ENCODE data around the gene RRP15.
A peak's percentile ranks its signal among the peaks of the same experiment; 100 is the strongest.

The RRP15 gene

GRCh38 chr1:218257371-218257770 lies 27.7 kb upstream of the RRP15 start:
- H3K4me1 ChIP-seq (ENCODE audit: low read length) = no peaks in the 10 kb centered on the region

GRCh38 chr1:218257971-218258370 lies 27.1 kb upstream of the RRP15 start:
- Histone ChIP-seq H3K4me3 (ENCODE audit: low read length) (no peak overlapping the region), H3K4me1 (ENCODE audit: low read length) (no peaks in the 10 kb centered on the region), H3K27ac (ENCODE audit: low read length) (no peak overlapping the region), H3K4me2 (ENCODE audit: low read length) (no peak overlapping the region), H3K27me3 (ENCODE audit: low read depth, low read length) (peaks cover 11% of the 10 kb centered on the region; the same call in 1 of the 2 replicates), H3K9me3 (ENCODE audit: insufficient read depth, low read length) (no peaks in the 10 kb centered on the region), H4K20me1 (ENCODE audit: insufficient read depth, low read length) (no peaks in the 10 kb centered on the region), H2AFZ (ENCODE audit: low read depth, low read length) (no peak overlapping the region), H3K9ac (ENCODE audit: low read length) (no peak overlapping the region), H3K36me3 (replicated peaks; ENCODE audit: low read depth, low read length) (no peaks in the 10 kb centered on the region), H3K79me2 (ENCODE audit: low read length) (no peaks in the 10 kb centered on the region)
- TF ChIP-seq, protein P1, sequence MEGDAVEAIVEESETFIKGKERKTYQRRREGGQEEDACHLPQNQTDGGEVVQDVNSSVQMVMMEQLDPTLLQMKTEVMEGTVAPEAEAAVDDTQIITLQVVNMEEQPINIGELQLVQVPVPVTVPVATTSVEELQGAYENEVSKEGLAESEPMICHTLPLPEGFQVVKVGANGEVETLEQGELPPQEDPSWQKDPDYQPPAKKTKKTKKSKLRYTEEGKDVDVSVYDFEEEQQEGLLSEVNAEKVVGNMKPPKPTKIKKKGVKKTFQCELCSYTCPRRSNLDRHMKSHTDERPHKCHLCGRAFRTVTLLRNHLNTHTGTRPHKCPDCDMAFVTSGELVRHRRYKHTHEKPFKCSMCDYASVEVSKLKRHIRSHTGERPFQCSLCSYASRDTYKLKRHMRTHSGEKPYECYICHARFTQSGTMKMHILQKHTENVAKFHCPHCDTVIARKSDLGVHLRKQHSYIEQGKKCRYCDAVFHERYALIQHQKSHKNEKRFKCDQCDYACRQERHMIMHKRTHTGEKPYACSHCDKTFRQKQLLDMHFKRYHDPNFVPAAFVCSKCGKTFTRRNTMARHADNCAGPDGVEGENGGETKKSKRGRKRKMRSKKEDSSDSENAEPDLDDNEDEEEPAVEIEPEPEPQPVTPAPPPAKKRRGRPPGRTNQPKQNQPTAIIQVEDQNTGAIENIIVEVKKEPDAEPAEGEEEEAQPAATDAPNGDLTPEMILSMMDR (IDR thresholded peaks at IDR 0.05; ENCODE audit: low read depth, low read length) = no peak
- no peak for TF ChIP-seq EZH2phosphoT487 (IDR thresholded peaks at IDR 0.05; ENCODE audit: low read depth)

More at GRCh38 chr1:218257371-218257770, 27.7 kb upstream of the RRP15 start:
- no peaks in the 10 kb centered on the region for H3K9me3 ChIP-seq (ENCODE audit: insufficient read depth, low read length)
- TF ChIP-seq, protein P1 (IDR thresholded peaks at IDR 0.05; ENCODE audit: low read depth, low read length) = no peak
- no peak for TF ChIP-seq EZH2phosphoT487 (IDR thresholded peaks at IDR 0.05; ENCODE audit: low read depth)
- H3K27ac ChIP-seq (ENCODE audit: low read length) = no peak overlapping the region
- no peak overlapping the region for H3K4me2 ChIP-seq (ENCODE audit: low read length)
- no peak overlapping the region for H3K4me3 ChIP-seq (ENCODE audit: low read length)
- no peak overlapping the region for H2AFZ ChIP-seq (ENCODE audit: low read depth, low read length)
- H3K79me2 ChIP-seq (ENCODE audit: low read length) = no peaks in the 10 kb centered on the region
- no peaks in the 10 kb centered on the region for H4K20me1 ChIP-seq (ENCODE audit: insufficient read depth, low read length)
- H3K36me3 ChIP-seq (replicated peaks; ENCODE audit: low read depth, low read length) = no peaks in the 10 kb centered on the region
- no peak overlapping the region for H3K9ac ChIP-seq (ENCODE audit: low read length)
- peaks cover 10% of the 10 kb centered on the region; the same call in 1 of the 2 replicates for H3K27me3 ChIP-seq (ENCODE audit: low read depth, low read length)

DNA sequence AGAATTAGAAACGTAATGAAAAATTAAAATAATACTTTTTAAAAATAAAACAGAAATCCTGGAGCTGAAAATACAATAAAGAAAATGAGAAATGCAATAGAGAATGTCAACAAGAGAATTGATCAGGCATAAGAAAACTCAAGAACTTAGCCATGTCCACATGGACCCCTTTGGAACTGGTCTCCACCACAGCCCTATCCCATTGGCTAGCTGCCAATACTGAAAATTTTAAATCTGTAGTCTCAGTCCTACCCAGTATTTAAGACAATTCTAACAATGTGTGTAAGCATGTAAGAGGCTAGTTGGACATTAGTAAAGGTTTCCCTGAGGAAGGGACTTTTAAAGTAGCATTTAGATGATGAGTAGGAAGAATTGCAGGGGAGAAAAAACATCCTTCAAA lies 25.8 kb upstream of the RRP15 start:
- Histone ChIP-seq H3K4me2 (ENCODE audit: low read length) (no peak overlapping the region), H3K9me3 (ENCODE audit: insufficient read depth, low read length) (no peaks in the 10 kb centered on the region), H3K27me3 (ENCODE audit: low read depth, low read length) (peaks cover 11% of the 10 kb centered on the region; the same call in 1 of the 2 replicates), H4K20me1 (ENCODE audit: insufficient read depth, low read length) (no peaks in the 10 kb centered on the region), H2AFZ (ENCODE audit: low read depth, low read length) (no peak overlapping the region), H3K79me2 (ENCODE audit: low read length) (no peaks in the 10 kb centered on the region), H3K4me1 (ENCODE audit: low read length) (no peaks in the 10 kb centered on the region), H3K27ac (ENCODE audit: low read length) (no peak overlapping the region), H3K36me3 (replicated peaks; ENCODE audit: low read depth, low read length) (no peaks in the 10 kb centered on the region), H3K4me3 (ENCODE audit: low read length) (no peak overlapping the region), H3K9ac (ENCODE audit: low read length) (no peak overlapping the region)
- no peak for TF ChIP-seq EZH2phosphoT487 (IDR thresholded peaks at IDR 0.05; ENCODE audit: low read depth)
- TF ChIP-seq, protein P1 (IDR thresholded peaks at IDR 0.05; ENCODE audit: low read depth, low read length) = no peak

- Histone ChIP-seq H3K9me3 (ENCODE audit: insufficient read depth, low read length) (no peaks in the 10 kb centered on the region), H3K9ac (ENCODE audit: low read length) (no peak overlapping the region), H3K4me1 (ENCODE audit: low read length) (no peaks in the 10 kb centered on the region), H3K4me2 (ENCODE audit: low read length) (0 out of 2 replicates have a peak overlapping the region, but pooled peaks have one; percentile 12), H3K36me3 (replicated peaks; ENCODE audit: low read depth, low read length) (no peaks in the 10 kb centered on the region), H4K20me1 (ENCODE audit: insufficient read depth, low read length) (no peaks in the 10 kb centered on the region), H3K27me3 (ENCODE audit: low read depth, low read length) (peaks cover 11% of the 10 kb centered on the region; the same call in 1 of the 2 replicates), H3K4me3 (ENCODE audit: low read length) (no peak overlapping the region), H3K79me2 (ENCODE audit: low read length) (no peaks in the 10 kb centered on the region), H2AFZ (ENCODE audit: low read depth, low read length) (no peak overlapping the region), H3K27ac (ENCODE audit: low read length) (no peak overlapping the region)
- TF ChIP-seq, protein P1 (IDR thresholded peaks at IDR 0.05; ENCODE audit: low read depth, low read length) = peak; percentile 67
- no peak for TF ChIP-seq EZH2phosphoT487 (IDR thresholded peaks at IDR 0.05; ENCODE audit: low read depth)
These were observed 25.3 kb upstream of the RRP15 start for GRCh38 chr1:218259800-218260199.
